ENCODE measurements around the gene TRERF1. TPM values are rescaled to one million over a fixed set of nuclear protein-coding genes. Genes with fewer than 3 reads are reported as not detected.

The TRERF1 gene
- total RNA-seq, 1 experiment from 2014 or later, result 22.3 TPM

GRCh38 chr6:42378536-42378935 is 73.2 kb downstream of the TRERF1 start:
- H3K4me1 Mint-ChIP-seq, result peaks cover 16% of the 10 kb centered on the region
- TF ChIP-seq, protein P1, sequence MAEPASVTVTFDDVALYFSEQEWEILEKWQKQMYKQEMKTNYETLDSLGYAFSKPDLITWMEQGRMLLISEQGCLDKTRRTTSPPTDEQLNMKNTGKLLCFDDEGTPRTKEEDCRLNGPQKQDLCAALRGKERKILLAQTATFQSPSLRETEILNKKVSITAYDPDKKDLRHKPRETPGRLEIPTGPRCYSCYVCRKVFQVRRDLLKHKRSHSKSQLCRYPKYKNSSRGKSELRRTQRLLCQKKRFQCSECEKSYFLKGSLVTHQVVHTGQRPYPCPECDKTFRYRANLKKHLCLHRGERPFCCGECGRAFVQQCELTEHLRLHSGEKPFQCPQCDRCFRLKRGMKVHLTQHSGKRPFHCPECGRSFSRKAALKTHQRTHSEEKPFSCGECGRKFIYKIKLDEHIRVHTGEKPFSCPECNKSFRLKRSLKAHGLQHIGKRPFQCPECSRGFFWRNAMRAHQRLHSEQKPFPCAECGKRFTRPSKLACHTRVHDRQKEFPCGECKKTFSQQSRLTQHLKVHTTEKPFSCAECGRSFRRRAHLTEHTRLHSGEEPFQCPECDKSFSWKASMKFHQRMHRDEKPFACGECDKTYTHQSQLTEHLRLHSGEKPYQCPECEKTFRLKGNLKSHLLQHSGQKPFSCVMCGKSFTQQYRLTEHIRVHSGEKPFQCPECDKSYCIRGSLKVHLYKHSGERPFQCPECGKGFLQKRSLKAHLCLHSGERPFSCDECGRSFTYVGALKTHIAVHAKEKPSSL (CRISPR knock-in tag; conservative IDR thresholded peaks at IDR 0.05), result no peak
- TF ChIP-seq PRRX2 (CRISPR knock-in tag; IDR thresholded peaks at IDR 0.05) (no peak), KAT7 (CRISPR knock-in tag; IDR thresholded peaks at IDR 0.05; ENCODE audit: borderline replicate concordance) (no peak), SP1 (CRISPR knock-in tag; conservative IDR thresholded peaks at IDR 0.05) (no peak), TCF7 (CRISPR knock-in tag; IDR thresholded peaks at IDR 0.05; ENCODE audit: low read depth) (no peak), STAT6 (CRISPR knock-in tag; conservative IDR thresholded peaks at IDR 0.05; ENCODE audit: low read depth) (no peak), GRHL2 (CRISPR knock-in tag; IDR thresholded peaks at IDR 0.05; ENCODE audit: insufficient replicate concordance, severe bottlenecking) (no peak), ATF2 (CRISPR knock-in tag; IDR thresholded peaks at IDR 0.05; ENCODE audit: borderline replicate concordance, low read depth) (no peak), ATF3 (CRISPR knock-in tag; conservative IDR thresholded peaks at IDR 0.05) (no peak), IRF2 (CRISPR knock-in tag; IDR thresholded peaks at IDR 0.05; ENCODE audit: borderline replicate concordance, low read depth) (no peak), ATF1 (CRISPR knock-in tag; IDR thresholded peaks at IDR 0.05) (no peak), FOXP1 (CRISPR knock-in tag; IDR thresholded peaks at IDR 0.05; ENCODE audit: borderline replicate concordance) (no peak), HMGA2 (CRISPR knock-in tag; IDR thresholded peaks at IDR 0.05) (no peak), ZNF232 (CRISPR knock-in tag; IDR thresholded peaks at IDR 0.05) (no peak), RORB (CRISPR knock-in tag; IDR thresholded peaks at IDR 0.05) (no peak), FOXP4 (CRISPR knock-in tag; IDR thresholded peaks at IDR 0.05) (no peak), PRDM15 (CRISPR knock-in tag; IDR thresholded peaks at IDR 0.05) (no peak), EMX1 (CRISPR knock-in tag; IDR thresholded peaks at IDR 0.05) (no peak)
- TF ChIP-seq, protein P2, sequence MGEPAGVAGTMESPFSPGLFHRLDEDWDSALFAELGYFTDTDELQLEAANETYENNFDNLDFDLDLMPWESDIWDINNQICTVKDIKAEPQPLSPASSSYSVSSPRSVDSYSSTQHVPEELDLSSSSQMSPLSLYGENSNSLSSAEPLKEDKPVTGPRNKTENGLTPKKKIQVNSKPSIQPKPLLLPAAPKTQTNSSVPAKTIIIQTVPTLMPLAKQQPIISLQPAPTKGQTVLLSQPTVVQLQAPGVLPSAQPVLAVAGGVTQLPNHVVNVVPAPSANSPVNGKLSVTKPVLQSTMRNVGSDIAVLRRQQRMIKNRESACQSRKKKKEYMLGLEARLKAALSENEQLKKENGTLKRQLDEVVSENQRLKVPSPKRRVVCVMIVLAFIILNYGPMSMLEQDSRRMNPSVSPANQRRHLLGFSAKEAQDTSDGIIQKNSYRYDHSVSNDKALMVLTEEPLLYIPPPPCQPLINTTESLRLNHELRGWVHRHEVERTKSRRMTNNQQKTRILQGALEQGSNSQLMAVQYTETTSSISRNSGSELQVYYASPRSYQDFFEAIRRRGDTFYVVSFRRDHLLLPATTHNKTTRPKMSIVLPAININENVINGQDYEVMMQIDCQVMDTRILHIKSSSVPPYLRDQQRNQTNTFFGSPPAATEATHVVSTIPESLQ (CRISPR knock-in tag; IDR thresholded peaks at IDR 0.05), result no peak
- TF ChIP-seq, protein P3, sequence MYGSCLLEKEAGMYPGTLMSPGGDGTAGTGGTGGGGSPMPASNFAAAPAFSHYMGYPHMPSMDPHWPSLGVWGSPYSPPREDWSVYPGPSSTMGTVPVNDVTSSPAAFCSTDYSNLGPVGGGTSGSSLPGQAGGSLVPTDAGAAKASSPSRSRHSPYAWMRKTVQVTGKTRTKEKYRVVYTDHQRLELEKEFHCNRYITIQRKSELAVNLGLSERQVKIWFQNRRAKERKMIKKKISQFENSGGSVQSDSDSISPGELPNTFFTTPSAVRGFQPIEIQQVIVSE (CRISPR knock-in tag; IDR thresholded peaks at IDR 0.05; ENCODE audit: borderline replicate concordance), result no peak
- no peaks in the 10 kb centered on the region for H3K27me3 Mint-ChIP-seq (ENCODE audit: low read depth)
- no peaks in the 10 kb centered on the region for H3K9me3 Mint-ChIP-seq
- DNase-seq (ENCODE audit: low spot score) (no peak), ATAC-seq (no peak)
- H3K4me3 Mint-ChIP-seq, result no peak overlapping the region
- CTCF ChIA-PET, result no interaction called here
- H3K36me3 Mint-ChIP-seq, result no peaks in the 10 kb centered on the region
- POLR2A ChIA-PET, result no interaction called here
- no peak overlapping the region for H3K27ac Mint-ChIP-seq

Measured in WTC11 (cell line).